ENCODE results near the gene ACP3. TPM values are rescaled to one million over a fixed set of nuclear protein-coding genes. Genes with fewer than 3 reads are reported as not detected.

Gene ACP3
- total and polyA plus RNA-seq, 2 of the 4 experiments (the other 2 are of a cell fraction) = 0.36 to 0.54 TPM

DNA sequence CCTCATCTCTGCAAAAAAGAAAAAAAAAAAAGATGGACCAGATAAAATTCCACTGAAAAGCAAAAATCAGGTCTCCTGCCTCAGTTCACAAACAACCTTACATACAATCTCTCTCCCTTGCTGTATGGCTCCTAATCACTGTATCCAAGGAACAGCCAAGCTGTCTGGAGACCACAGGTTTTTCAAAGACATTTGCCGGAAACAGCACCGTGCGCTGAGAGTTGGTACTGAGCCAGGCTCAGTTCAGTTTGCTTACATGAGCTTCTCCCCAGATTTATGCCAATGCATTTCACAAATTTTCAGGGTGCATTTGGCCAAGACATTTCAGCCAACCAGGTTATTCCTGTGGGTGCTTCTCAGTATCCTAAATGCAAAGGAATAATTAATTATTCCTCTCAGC is 4.1 kb downstream of the ACP3 start:
- Histone ChIP-seq H4K5ac (ENCODE audit: low read depth, low read length) (no peak overlapping the region), H4K8ac (ENCODE audit: low read depth in 2 of 2, low read length in 2 of 2) (no peak overlapping the region), H3K4ac (ENCODE audit: low read depth, low read length) (no peak overlapping the region), H2BK15ac (ENCODE audit: low read depth, low read length) (no peak overlapping the region), H2BK20ac (ENCODE audit: low read depth, low read length) (no peak overlapping the region), H4K91ac (ENCODE audit: insufficient read depth, low read depth, low read length) (no peak overlapping the region), H3K14ac (replicated peaks; ENCODE audit: low read depth, low read length) (no peak overlapping the region), H2AK5ac (ENCODE audit: low read depth, low read length) (no peak overlapping the region), H3K18ac (ENCODE audit: low read depth, low read length) (no peak overlapping the region), H2BK5ac (ENCODE audit: low read depth, low read length, poor library complexity, severe bottlenecking) (no peak overlapping the region), H3K9me3 (ENCODE audit: control insufficient read depth, insufficient read depth, low read length) (no peaks in the 10 kb centered on the region), H3K9ac (ENCODE audit: low read depth, low read length) (no peak overlapping the region), H3K56ac (ENCODE audit: extremely low read depth, insufficient read depth, low read length) (no peak overlapping the region), H3K4me3 (ENCODE audit: insufficient read depth, low read depth, low read length) (no peak overlapping the region), H3K79me1 (ENCODE audit: low read depth in 1 of 2, low read length in 2 of 2) (no peaks in the 10 kb centered on the region), H2BK120ac (ENCODE audit: low read depth, low read length) (no peak overlapping the region), H3K27me3 (ENCODE audit: control insufficient read depth, insufficient read depth, low read length) (no peaks in the 10 kb centered on the region), H3K4me2 (ENCODE audit: low read depth, low read length) (no peak overlapping the region), H3K9me1 (ENCODE audit: insufficient read depth, low read length) (no peaks in the 10 kb centered on the region), H3K36me3 (ENCODE audit: control insufficient read depth, insufficient read depth, low read length) (no peaks in the 10 kb centered on the region), H3K4me1 (ENCODE audit: control insufficient read depth, insufficient read depth, low read length) (no peaks in the 10 kb centered on the region), H4K20me1 (ENCODE audit: insufficient read depth, low read length) (no peaks in the 10 kb centered on the region), H3K27ac (ENCODE audit: insufficient read depth, low read length) (no peak overlapping the region), H2AFZ (replicated peaks; ENCODE audit: low read length, poor library complexity) (peak overlapping the region; percentile 52), H3K23ac (ENCODE audit: low read depth, low read length) (no peak overlapping the region), H2AK9ac (replicated peaks; ENCODE audit: low read depth, low read length, poor library complexity) (no peak overlapping the region)
- ChIA-PET CTCF (no interaction called here), POLR2A (ENCODE audit: unreplicated experiment) (no interaction called here)
- WGBS, 2 experiments (ENCODE audit: extremely low coverage in 2 of 2, insufficient read length in 1 of 2) = 31% methylated on average over 3 of the region's 3 CpGs; no CpG with 5 or more reads in 1 of the 2 experiments
- intact Hi-C loops (cut with micrococcal nuclease) (no loop called here), in situ Hi-C loops (cut with MboI; ENCODE audit: low sequenced_read_pairs) (no loop called here), dilution Hi-C loops (cut with HindIII; ENCODE audit: low sequenced_read_pairs, unreplicated experiment) (no loop called here)
- TF ChIP-seq ELK1 (IDR thresholded peaks at IDR 0.05; ENCODE audit: borderline replicate concordance, low read depth, low read length) (no peak), RAD21 (IDR thresholded peaks at IDR 0.05; ENCODE audit: low read length) (no peak), CHD1 (IDR thresholded peaks at IDR 0.05; ENCODE audit: low read depth, low read length) (no peak), USF2 (IDR thresholded peaks at IDR 0.05; ENCODE audit: low read depth, low read length) (no peak), RFX5 (IDR thresholded peaks at IDR 0.05; ENCODE audit: low read depth, low read length) (no peak), NFE2L2 (IDR thresholded peaks at IDR 0.05; ENCODE audit: low read depth, low read length) (no peak), SMC3 (IDR thresholded peaks at IDR 0.05; ENCODE audit: low read depth, low read length) (no peak), FOS (IDR thresholded peaks at IDR 0.05; ENCODE audit: low read depth, low read length) (no peak), CEBPB (IDR thresholded peaks at IDR 0.05; ENCODE audit: low read depth, low read length) (no peak)
- ATAC-seq (ENCODE audit: low read depth) (no peak), DNase-seq (no peak)
- no TSS peak for BruUV-seq (replicated peaks)
